Pancreas (tissue), 10 donors: ENCODE data around the gene PDCD10. TPM values are rescaled to one million over a fixed set of nuclear protein-coding genes. Genes with fewer than 3 reads are reported as not detected.

Source experiments
- ATAC-seq, 4 donors: fragments of 200-7000 bp; cut with Tn5 transposase; one replicate each; pipeline versions ENCODE4 v1.8.0 to v1.9.1; 2020; ENCODE audit warnings: mild to moderate bottlenecking in 4 of 4, moderate library complexity in 4 of 4
- DNase-seq, 6 donors: peaks; one replicate each; pipeline ENCODE4 v3.0.0-alpha.2; 2020
- FAIRE-seq: peaks from 2 replicates; lab custom pipeline; 2012; peaks lifted over from hg19 to GRCh38; lab: Jason Lieb, UNC
- H3K27ac ChIP-seq, 4 donors: fragments of 200-600 bp; sonication (generic); 1 replicate in 3 of 4; 2 replicates in 1 of 4; pipeline versions ENCODE4 v1.5.0 to v1.8.0; 2020
- H3K27me3 ChIP-seq, 4 donors: fragments of 200-600 bp; one replicate each; pipeline ENCODE4 v1.8.0; 2021
- H3K36me3 ChIP-seq, 3 donors: fragments of 200-600 bp; sonication (generic) in 1 of 3; one replicate each; pipeline versions ENCODE4 v1.5.0 to v1.8.0; 2020 to 2021
- H3K4me1 ChIP-seq, 3 donors: fragments of 200-600 bp; one replicate each; pipeline ENCODE4 v1.8.0; 2021
- H3K4me3 ChIP-seq, 4 donors: fragments of 200-600 bp; sonication (generic) in 2 of 4; one replicate each; pipeline versions ENCODE4 v1.5.0 to v1.8.0; 2020 to 2021
- H3K9me3 ChIP-seq, 4 donors: fragments of 200-600 bp; one replicate each; pipeline ENCODE4 v1.8.0; 2021
- CTCF ChIP-seq, 4 donors: fragments of 200-600 bp; sonication (generic) in 3 of 4; IDR thresholded peaks; one replicate each; pipeline versions ENCODE4 v1.5.0 to v1.8.0; 2021; ENCODE audit warnings: antibody characterized with exemption in 4 of 4
- WGBS, 2 donors: extraction: QIAGEN DNeasy Blood & Tissue Kit; methylation state at CpG; one replicate each; pipeline ENCODE4 v1.1.7; 2013; 5-methylcytosine and 5-hydroxymethylcytosine counted together
- intact Hi-C, 3 donors: fragments of 100-400 bp; cut with DNase I; formaldehyde crosslinking; loops; one replicate each; pipeline versions ENCODE4 v1.11.1 to v1.14.2; 2022
- polyA plus RNA-seq, 2 donors: library from polyadenylated mRNA; stranded (reverse); fragments of 200-250 nt; gene quantifications; one replicate each; pipeline ENCODE4 v1.2.3, GENCODE V29; 2013
- total RNA-seq, 6 donors: library from RNA; stranded (reverse); fragmentation: NEBNext Ultra II Directional in 4 of 6; extraction: Animal tissue kit (Norgen Biotek cat#: 25700) in 4 of 6; gene quantifications; one replicate each; pipeline versions ENCODE4 v1.2.1 to v1.2.4, GENCODE V29; 2021 to 2023
- donor health status: healthy with polysubstance abuse.
- donor health status: DM: no; HTN: no; CAD: no; lungs with moderate emphysema.
- donor health status: DM: no; HTN: no; CAD: no.
- donor health status: control.
- donor health status: control.
- donor health status: Bipolar disorder and iron deficiency.
- donor health status: DM: yes; HTN: yes; CAD: no.
- donor health status: DM: no; HTN: no; CAD: no.
- donor health status: DM: no; HTN: no; CAD: no.
- donor health status: DM: yes; HTN: yes; CAD: no.

PDCD10 gene
- total and polyA plus RNA-seq, 8 donors = 10.8 to 24.5 (median 15.6) TPM

GRCh38 chr3:167700046-167700445 lies 34.6 kb downstream of the PDCD10 start:
- whole genome bisulfite sequencing, 2 donors = 93% methylated on average over 4 of the region's 4 CpGs
- DNase-seq (no peak), FAIRE-seq (no peak), ATAC-seq (no peak)
- H3K27me3 ChIP-seq = no peaks in the 10 kb centered on the region
- H3K9me3 ChIP-seq = no peaks in the 10 kb centered on the region
- H3K36me3 ChIP-seq = peaks cover 0 to 4% (median 4%) of the 10 kb centered on the region in 3 donors
- intact Hi-C loops = no loop called here
- no peak overlapping the region for H3K27ac ChIP-seq
- TF ChIP-seq CTCF (IDR thresholded peaks at IDR 0.05) = no peak
- H3K4me3 ChIP-seq = no peak overlapping the region
- H3K4me1 ChIP-seq = peaks cover 5 to 6% (median 5%) of the 10 kb centered on the region in 3 donors

GRCh38 chr3:167694121-167694520 lies 40.6 kb downstream of the PDCD10 start:
- peaks cover 0 to 6% (median 5%) of the 10 kb centered on the region in 3 donors for H3K36me3 ChIP-seq
- no peak overlapping the region for H3K27ac ChIP-seq
- no peaks in the 10 kb centered on the region for H3K9me3 ChIP-seq
- DNase-seq (no peak), ATAC-seq (no peak), FAIRE-seq (no peak)
- intact Hi-C loops = no loop called here
- H3K4me1 ChIP-seq = peaks cover 5 to 6% (median 5%) of the 10 kb centered on the region in 3 donors
- H3K27me3 ChIP-seq = no peaks in the 10 kb centered on the region
- no peak for TF ChIP-seq CTCF (IDR thresholded peaks at IDR 0.05)
- WGBS, 2 donors = 79 to 80% methylated on average over 2 of the region's 2 CpGs
- H3K4me3 ChIP-seq = no peak overlapping the region

GRCh38 chr3:167691366-167691765 lies 43.3 kb downstream of the PDCD10 start:
- intact Hi-C loops = no loop called here
- no peak for FAIRE-seq

GRCh38 chr3:167684388-167684993 lies 50.2 kb downstream of the PDCD10 start:
- no peaks in the 10 kb centered on the region for H3K9me3 ChIP-seq
- no peak overlapping the region for H3K4me3 ChIP-seq
- no peaks in the 10 kb centered on the region for H3K36me3 ChIP-seq
- ATAC-seq (peak; percentile 67 to 92 (median 80)), DNase-seq (peak in 3 of 6 donors; percentile 26 to 55 (median 34)), FAIRE-seq (peak; percentile 95)
- no peaks in the 10 kb centered on the region for H3K4me1 ChIP-seq
- no peaks in the 10 kb centered on the region for H3K27me3 ChIP-seq
- H3K27ac ChIP-seq = no peak overlapping the region
- peak; percentile 67 to 79 (median 68) for TF ChIP-seq CTCF (IDR thresholded peaks at IDR 0.05)
- intact Hi-C loops = loop anchor here in 1 of 3 donors (10.0 kb wide), 1 partner anchor 280 kb away; no protein-coding TSS in a partner anchor

More at GRCh38 chr3:167691366-167691765, 43.3 kb downstream of the PDCD10 start:
- H3K27ac ChIP-seq = no peak overlapping the region
- no peak overlapping the region for H3K4me3 ChIP-seq
- no peak for TF ChIP-seq CTCF (IDR thresholded peaks at IDR 0.05)
- ATAC-seq (no peak), DNase-seq (no peak)
- H3K9me3 ChIP-seq = no peaks in the 10 kb centered on the region
- peaks cover 0 to 6% (median 5%) of the 10 kb centered on the region in 3 donors for H3K36me3 ChIP-seq
- no peaks in the 10 kb centered on the region for H3K27me3 ChIP-seq
- peaks cover 0 to 4% (median 1%) of the 10 kb centered on the region in 3 donors for H3K4me1 ChIP-seq
- WGBS, 2 donors = 57 to 94% methylated on average over 3 of the region's 3 CpGs

GRCh38 chr3:167679526-167679925 lies 55.2 kb downstream of the PDCD10 start:
- intact Hi-C loops = no loop called here
- TF ChIP-seq CTCF (IDR thresholded peaks at IDR 0.05) = no peak
- Histone ChIP-seq H3K4me1 (no peaks in the 10 kb centered on the region), H3K4me3 (no peak overlapping the region), H3K36me3 (peaks cover 0 to 8% (median 0%) of the 10 kb centered on the region in 3 donors), H3K27ac (no peak overlapping the region), H3K27me3 (no peaks in the 10 kb centered on the region), H3K9me3 (peaks cover 0 to 5% (median 0%) of the 10 kb centered on the region in 4 donors)
- 96 to 98% methylated on average over 4 of the region's 4 CpGs for WGBS, 2 donors
- DNase-seq (no peak), FAIRE-seq (no peak), ATAC-seq (no peak)
